GM23338 (cell line): ENCODE data around the gene DACH2. TPM values are rescaled to one million over a fixed set of nuclear protein-coding genes. Genes with fewer than 3 reads are reported as not detected.
A peak's percentile ranks its signal among the peaks of the same experiment; 100 is the strongest.

Source experiments
- ATAC-seq: fragments of 200-7000 bp; cut with Tn5 transposase; 3 replicates; pipeline ENCODE4 v1.9.1; 2020
- DNase-seq: peaks from one replicate; pipeline ENCODE4 v3.0.0-alpha.2; 2015; ENCODE audit warnings: low spot score
- H2AFZ ChIP-seq: fragments of 200-600 bp; sonication (generic); 2 replicates; pipeline ENCODE4 v1.8.0; 2016; ENCODE audit warnings: antibody characterized with exemption, mild to moderate bottlenecking, moderate library complexity
- H3F3A ChIP-seq: fragments of 200-600 bp; sonication (generic); replicated peaks from 2 replicates; pipeline ENCODE4 v1.8.0; 2017; ENCODE audit warnings: antibody characterized with exemption, mixed run types, low read depth
- H3K27ac ChIP-seq: fragments of 200-600 bp; sonication (generic); 2 replicates; pipeline ENCODE4 v1.6.1; 2016; ENCODE audit warnings: low read depth
- H3K27me3 ChIP-seq: fragments of 200-600 bp; sonication (generic); 2 replicates; pipeline ENCODE4 v1.8.0; 2016; ENCODE audit warnings: mild to moderate bottlenecking, mixed run types, moderate library complexity; ENCODE audit not compliant: insufficient read depth
- H3K36me3 ChIP-seq: fragments of 200-600 bp; sonication (generic); 2 replicates; pipeline ENCODE4 v1.8.0; 2016; ENCODE audit warnings: mild to moderate bottlenecking; ENCODE audit not compliant: insufficient read depth
- H3K4me1 ChIP-seq: fragments of 200-600 bp; sonication (generic); 2 replicates; pipeline ENCODE4 v1.8.0; 2016; ENCODE audit warnings: mild to moderate bottlenecking, moderate library complexity; ENCODE audit not compliant: insufficient read depth
- H3K4me2 ChIP-seq: fragments of 200-600 bp; sonication (generic); 2 replicates; pipeline ENCODE4 v1.7.1; 2017; ENCODE audit warnings: mixed run types
- H3K4me3 ChIP-seq: fragments of 200-600 bp; sonication (generic); 2 replicates; pipeline ENCODE4 v1.6.1; 2016; ENCODE audit warnings: mixed run types
- H3K79me2 ChIP-seq: fragments of 200-600 bp; sonication (generic); replicated peaks from 2 replicates; pipeline ENCODE4 v1.8.0; 2017; ENCODE audit warnings: mild to moderate bottlenecking; ENCODE audit not compliant: insufficient read depth
- H3K9me2 ChIP-seq: fragments of 200-600 bp; sonication (generic); 2 replicates; pipeline ENCODE4 v1.8.0; 2017; ENCODE audit not compliant: insufficient read depth
- H4K20me1 ChIP-seq: fragments of 200-600 bp; sonication (generic); replicated peaks from 2 replicates; pipeline ENCODE4 v1.8.0; 2017; ENCODE audit warnings: mild to moderate bottlenecking; ENCODE audit not compliant: insufficient read depth
- H3K27ac Mint-ChIP-seq: 2 replicates; pipeline ENCODE4 v1.8.0; 2020; ENCODE audit warnings: inconsistent platforms, mild to moderate bottlenecking, moderate library complexity, mixed read lengths
- H3K27me3 Mint-ChIP-seq: 3 replicates; pipeline ENCODE4 v1.8.0; 2022; ENCODE audit warnings: low read depth, mild to moderate bottlenecking, moderate library complexity, mixed read lengths, inconsistent platforms; ENCODE audit not compliant: insufficient read depth, poor library complexity
- H3K36me3 Mint-ChIP-seq: 3 replicates; pipeline ENCODE4 v1.8.0; 2021; ENCODE audit warnings: low read depth, mild to moderate bottlenecking, inconsistent platforms, moderate library complexity, mixed read lengths
- H3K4me1 Mint-ChIP-seq: 3 replicates; pipeline ENCODE4 v1.8.0; 2020; ENCODE audit warnings: mild to moderate bottlenecking, inconsistent platforms, mixed read lengths
- H3K4me3 Mint-ChIP-seq: 3 replicates; pipeline ENCODE4 v1.8.0; 2021; ENCODE audit warnings: moderate library complexity, mild to moderate bottlenecking, inconsistent platforms, mixed read lengths
- H3K9me3 Mint-ChIP-seq: 3 replicates; pipeline ENCODE4 v1.8.0; 2020; ENCODE audit warnings: moderate library complexity, mild to moderate bottlenecking, inconsistent platforms, mixed read lengths
- EZH2phosphoT487 ChIP-seq: fragments of 200-600 bp; sonication (generic); IDR thresholded peaks from one replicate; pipeline ENCODE4 v1.8.1; 2018; ENCODE audit warnings: antibody characterized with exemption; ENCODE audit not compliant: unreplicated experiment
- JUNB ChIP-seq: IDR thresholded peaks from one replicate; pipeline ENCODE4 v1.6.1; 2016; ENCODE audit warnings: antibody characterized with exemption; ENCODE audit not compliant: unreplicated experiment
- POLR2AphosphoS5 ChIP-seq: IDR thresholded peaks from 2 replicates; pipeline ENCODE4 v1.6.1; 2016; ENCODE audit warnings: antibody characterized with exemption, low read depth
- STAT1 ChIP-seq: IDR thresholded peaks from one replicate; pipeline ENCODE4 v1.6.1; 2016; ENCODE audit warnings: antibody characterized with exemption; ENCODE audit not compliant: unreplicated experiment
- ZNF114 ChIP-seq: fragments of 250-450 bp; sonication (Bioruptor Pico); IDR thresholded peaks from 2 replicates; pipeline ENCODE4 v1.5.0; 2020; ENCODE audit warnings: mild to moderate bottlenecking, moderate library complexity
- polyA plus RNA-seq: library from polyadenylated mRNA; unstranded; fragments of >200 nt; fragmentation: Nextera tagmentation; extraction: Ambion mirVana; gene quantifications from 2 replicates; pipeline ENCODE4 v1.2.1, GENCODE V29; 2016
- total RNA-seq: library from RNA; depleted of rRNA; stranded (reverse); fragments of >200 nt; shearing (Covaris generic); gene quantifications from 2 replicates; pipeline ENCODE4 v1.2.3, GENCODE V29; 2014
- TF ChIP-seq, protein P1 (sequence below): IDR thresholded peaks from one replicate; pipeline ENCODE4 v1.6.1; 2018; ENCODE audit warnings: antibody characterized with exemption; ENCODE audit not compliant: unreplicated experiment
- TF ChIP-seq, protein P2 (sequence below), 2 experiments: fragments of 200-600 bp in 1 of 2; sonication (generic) in 1 of 2; conservative IDR thresholded peaks; 2 replicates each; pipeline versions ENCODE4 v1.5.1 to v1.6.1; 2016 to 2017; ENCODE audit warnings: antibody characterized with exemption in 2 of 2, low read depth in 2 of 2, mild to moderate bottlenecking in 2 of 2, moderate library complexity in 1 of 2
- TF ChIP-seq, protein P3 (sequence below): IDR thresholded peaks from 2 replicates; pipeline ENCODE4 v1.6.1; 2016; ENCODE audit warnings: antibody characterized with exemption
- TF ChIP-seq, protein P4 (sequence below): fragments of 250-450 bp; sonication (Bioruptor Pico); IDR thresholded peaks from 2 replicates; pipeline ENCODE4 v1.5.0; 2020; ENCODE audit warnings: mild to moderate bottlenecking, moderate library complexity

DACH2 gene
- total and polyA plus RNA-seq, 2 experiments from 2014 or later, result 2.4 to 4.6 TPM

DNA sequence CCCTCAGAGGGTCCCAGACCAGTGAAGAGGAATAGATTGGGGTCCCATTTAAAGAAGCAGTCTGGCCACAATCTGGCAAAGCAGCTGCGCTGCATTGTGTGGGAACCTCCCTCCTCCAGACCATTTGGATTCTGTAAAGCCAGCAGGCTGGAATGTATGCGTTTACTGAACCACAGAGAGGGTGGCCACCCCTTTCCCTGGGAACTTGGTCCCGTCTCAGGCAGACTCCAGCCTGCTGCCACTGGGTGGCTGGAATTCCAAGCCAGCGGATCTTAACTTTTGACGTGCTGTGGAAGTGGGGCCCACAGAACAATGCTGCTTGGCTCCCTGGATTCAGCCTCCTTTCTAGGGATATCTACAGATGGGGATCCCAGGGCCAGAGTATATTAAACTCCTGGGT lies 307.2 kb downstream of the DACH2 start:
- Histone ChIP-seq H3K9me2 (no peaks in the 10 kb centered on the region), H3K79me2 (no peaks in the 10 kb centered on the region), H3K4me3 (no peak overlapping the region), H3K36me3 (no peaks in the 10 kb centered on the region), H3K4me1 (no peaks in the 10 kb centered on the region), H2AFZ (no peak overlapping the region), H4K20me1 (no peaks in the 10 kb centered on the region), H3K27ac (no peak overlapping the region), H3K27me3 (no peaks in the 10 kb centered on the region), H3K4me2 (no peak overlapping the region), H3F3A (no peaks in the 10 kb centered on the region)
- no peak overlapping the region for H3K4me3 Mint-ChIP-seq
- peak; percentile 58 for ATAC-seq
- H3K27me3 Mint-ChIP-seq, result no peaks in the 10 kb centered on the region
- no peaks in the 10 kb centered on the region for H3K9me3 Mint-ChIP-seq
- H3K27ac Mint-ChIP-seq, result no peak overlapping the region
- no peaks in the 10 kb centered on the region for H3K4me1 Mint-ChIP-seq
- no peaks in the 10 kb centered on the region for H3K36me3 Mint-ChIP-seq
- peak; percentile 43 for DNase-seq
- no peak for TF ChIP-seq EZH2phosphoT487
- TF ChIP-seq, protein P1, sequence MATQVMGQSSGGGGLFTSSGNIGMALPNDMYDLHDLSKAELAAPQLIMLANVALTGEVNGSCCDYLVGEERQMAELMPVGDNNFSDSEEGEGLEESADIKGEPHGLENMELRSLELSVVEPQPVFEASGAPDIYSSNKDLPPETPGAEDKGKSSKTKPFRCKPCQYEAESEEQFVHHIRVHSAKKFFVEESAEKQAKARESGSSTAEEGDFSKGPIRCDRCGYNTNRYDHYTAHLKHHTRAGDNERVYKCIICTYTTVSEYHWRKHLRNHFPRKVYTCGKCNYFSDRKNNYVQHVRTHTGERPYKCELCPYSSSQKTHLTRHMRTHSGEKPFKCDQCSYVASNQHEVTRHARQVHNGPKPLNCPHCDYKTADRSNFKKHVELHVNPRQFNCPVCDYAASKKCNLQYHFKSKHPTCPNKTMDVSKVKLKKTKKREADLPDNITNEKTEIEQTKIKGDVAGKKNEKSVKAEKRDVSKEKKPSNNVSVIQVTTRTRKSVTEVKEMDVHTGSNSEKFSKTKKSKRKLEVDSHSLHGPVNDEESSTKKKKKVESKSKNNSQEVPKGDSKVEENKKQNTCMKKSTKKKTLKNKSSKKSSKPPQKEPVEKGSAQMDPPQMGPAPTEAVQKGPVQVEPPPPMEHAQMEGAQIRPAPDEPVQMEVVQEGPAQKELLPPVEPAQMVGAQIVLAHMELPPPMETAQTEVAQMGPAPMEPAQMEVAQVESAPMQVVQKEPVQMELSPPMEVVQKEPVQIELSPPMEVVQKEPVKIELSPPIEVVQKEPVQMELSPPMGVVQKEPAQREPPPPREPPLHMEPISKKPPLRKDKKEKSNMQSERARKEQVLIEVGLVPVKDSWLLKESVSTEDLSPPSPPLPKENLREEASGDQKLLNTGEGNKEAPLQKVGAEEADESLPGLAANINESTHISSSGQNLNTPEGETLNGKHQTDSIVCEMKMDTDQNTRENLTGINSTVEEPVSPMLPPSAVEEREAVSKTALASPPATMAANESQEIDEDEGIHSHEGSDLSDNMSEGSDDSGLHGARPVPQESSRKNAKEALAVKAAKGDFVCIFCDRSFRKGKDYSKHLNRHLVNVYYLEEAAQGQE, result no peak
- no peak for TF ChIP-seq STAT1
- TF ChIP-seq, protein P2, sequence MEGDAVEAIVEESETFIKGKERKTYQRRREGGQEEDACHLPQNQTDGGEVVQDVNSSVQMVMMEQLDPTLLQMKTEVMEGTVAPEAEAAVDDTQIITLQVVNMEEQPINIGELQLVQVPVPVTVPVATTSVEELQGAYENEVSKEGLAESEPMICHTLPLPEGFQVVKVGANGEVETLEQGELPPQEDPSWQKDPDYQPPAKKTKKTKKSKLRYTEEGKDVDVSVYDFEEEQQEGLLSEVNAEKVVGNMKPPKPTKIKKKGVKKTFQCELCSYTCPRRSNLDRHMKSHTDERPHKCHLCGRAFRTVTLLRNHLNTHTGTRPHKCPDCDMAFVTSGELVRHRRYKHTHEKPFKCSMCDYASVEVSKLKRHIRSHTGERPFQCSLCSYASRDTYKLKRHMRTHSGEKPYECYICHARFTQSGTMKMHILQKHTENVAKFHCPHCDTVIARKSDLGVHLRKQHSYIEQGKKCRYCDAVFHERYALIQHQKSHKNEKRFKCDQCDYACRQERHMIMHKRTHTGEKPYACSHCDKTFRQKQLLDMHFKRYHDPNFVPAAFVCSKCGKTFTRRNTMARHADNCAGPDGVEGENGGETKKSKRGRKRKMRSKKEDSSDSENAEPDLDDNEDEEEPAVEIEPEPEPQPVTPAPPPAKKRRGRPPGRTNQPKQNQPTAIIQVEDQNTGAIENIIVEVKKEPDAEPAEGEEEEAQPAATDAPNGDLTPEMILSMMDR (conservative IDR thresholded peaks at IDR 0.05; ENCODE audit: low read depth in 2 of 2), result no peak
- TF ChIP-seq, protein P3, sequence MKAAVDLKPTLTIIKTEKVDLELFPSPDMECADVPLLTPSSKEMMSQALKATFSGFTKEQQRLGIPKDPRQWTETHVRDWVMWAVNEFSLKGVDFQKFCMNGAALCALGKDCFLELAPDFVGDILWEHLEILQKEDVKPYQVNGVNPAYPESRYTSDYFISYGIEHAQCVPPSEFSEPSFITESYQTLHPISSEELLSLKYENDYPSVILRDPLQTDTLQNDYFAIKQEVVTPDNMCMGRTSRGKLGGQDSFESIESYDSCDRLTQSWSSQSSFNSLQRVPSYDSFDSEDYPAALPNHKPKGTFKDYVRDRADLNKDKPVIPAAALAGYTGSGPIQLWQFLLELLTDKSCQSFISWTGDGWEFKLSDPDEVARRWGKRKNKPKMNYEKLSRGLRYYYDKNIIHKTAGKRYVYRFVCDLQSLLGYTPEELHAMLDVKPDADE, result no peak
- TF ChIP-seq, protein P4, sequence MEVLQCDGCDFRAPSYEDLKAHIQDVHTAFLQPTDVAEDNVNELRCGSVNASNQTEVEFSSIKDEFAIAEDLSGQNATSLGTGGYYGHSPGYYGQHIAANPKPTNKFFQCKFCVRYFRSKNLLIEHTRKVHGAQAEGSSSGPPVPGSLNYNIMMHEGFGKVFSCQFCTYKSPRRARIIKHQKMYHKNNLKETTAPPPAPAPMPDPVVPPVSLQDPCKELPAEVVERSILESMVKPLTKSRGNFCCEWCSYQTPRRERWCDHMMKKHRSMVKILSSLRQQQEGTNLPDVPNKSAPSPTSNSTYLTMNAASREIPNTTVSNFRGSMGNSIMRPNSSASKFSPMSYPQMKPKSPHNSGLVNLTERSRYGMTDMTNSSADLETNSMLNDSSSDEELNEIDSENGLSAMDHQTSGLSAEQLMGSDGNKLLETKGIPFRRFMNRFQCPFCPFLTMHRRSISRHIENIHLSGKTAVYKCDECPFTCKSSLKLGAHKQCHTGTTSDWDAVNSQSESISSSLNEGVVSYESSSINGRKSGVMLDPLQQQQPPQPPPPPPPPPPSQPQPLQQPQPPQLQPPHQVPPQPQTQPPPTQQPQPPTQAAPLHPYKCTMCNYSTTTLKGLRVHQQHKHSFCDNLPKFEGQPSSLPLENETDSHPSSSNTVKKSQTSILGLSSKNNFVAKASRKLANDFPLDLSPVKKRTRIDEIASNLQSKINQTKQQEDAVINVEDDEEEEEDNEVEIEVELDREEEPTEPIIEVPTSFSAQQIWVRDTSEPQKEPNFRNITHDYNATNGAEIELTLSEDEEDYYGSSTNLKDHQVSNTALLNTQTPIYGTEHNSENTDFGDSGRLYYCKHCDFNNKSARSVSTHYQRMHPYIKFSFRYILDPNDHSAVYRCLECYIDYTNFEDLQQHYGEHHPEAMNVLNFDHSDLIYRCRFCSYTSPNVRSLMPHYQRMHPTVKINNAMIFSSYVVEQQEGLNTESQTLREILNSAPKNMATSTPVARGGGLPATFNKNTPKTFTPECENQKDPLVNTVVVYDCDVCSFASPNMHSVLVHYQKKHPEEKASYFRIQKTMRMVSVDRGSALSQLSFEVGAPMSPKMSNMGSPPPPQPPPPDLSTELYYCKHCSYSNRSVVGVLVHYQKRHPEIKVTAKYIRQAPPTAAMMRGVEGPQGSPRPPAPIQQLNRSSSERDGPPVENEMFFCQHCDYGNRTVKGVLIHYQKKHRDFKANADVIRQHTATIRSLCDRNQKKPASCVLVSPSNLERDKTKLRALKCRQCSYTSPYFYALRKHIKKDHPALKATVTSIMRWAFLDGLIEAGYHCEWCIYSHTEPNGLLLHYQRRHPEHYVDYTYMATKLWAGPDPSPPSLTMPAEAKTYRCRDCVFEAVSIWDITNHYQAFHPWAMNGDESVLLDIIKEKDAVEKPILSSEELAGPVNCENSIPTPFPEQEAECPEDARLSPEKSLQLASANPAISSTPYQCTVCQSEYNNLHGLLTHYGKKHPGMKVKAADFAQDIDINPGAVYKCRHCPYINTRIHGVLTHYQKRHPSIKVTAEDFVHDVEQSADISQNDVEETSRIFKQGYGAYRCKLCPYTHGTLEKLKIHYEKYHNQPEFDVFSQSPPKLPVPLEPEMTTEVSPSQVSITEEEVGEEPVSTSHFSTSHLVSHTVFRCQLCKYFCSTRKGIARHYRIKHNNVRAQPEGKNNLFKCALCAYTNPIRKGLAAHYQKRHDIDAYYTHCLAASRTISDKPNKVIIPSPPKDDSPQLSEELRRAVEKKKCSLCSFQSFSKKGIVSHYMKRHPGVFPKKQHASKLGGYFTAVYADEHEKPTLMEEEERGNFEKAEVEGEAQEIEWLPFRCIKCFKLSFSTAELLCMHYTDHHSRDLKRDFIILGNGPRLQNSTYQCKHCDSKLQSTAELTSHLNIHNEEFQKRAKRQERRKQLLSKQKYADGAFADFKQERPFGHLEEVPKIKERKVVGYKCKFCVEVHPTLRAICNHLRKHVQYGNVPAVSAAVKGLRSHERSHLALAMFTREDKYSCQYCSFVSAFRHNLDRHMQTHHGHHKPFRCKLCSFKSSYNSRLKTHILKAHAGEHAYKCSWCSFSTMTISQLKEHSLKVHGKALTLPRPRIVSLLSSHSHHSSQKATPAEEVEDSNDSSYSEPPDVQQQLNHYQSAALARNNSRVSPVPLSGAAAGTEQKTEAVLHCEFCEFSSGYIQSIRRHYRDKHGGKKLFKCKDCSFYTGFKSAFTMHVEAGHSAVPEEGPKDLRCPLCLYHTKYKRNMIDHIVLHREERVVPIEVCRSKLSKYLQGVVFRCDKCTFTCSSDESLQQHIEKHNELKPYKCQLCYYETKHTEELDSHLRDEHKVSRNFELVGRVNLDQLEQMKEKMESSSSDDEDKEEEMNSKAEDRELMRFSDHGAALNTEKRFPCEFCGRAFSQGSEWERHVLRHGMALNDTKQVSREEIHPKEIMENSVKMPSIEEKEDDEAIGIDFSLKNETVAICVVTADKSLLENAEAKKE (CRISPR knock-in tag), result no peak
- TF ChIP-seq ZNF114 (CRISPR knock-in tag), result no peak
- TF ChIP-seq JUNB, result no peak
- TF ChIP-seq POLR2AphosphoS5, result no peak
